Smooth muscle cell (in vitro differentiated cells): Measurements from ENCODE around the gene CBS. TPM values are rescaled to one million over a fixed set of nuclear protein-coding genes. Genes with fewer than 3 reads are reported as not detected.

Experiments
- DNase-seq: peaks from one replicate; lab custom pipeline; 2025; ENCODE audit not compliant: unreplicated experiment; lab: John Stamatoyannopoulos, UW
- H2AFZ ChIP-seq: fragments of 200-600 bp; sonication (generic); 2 replicates; pipeline ENCODE4 v1.6.0; 2016; ENCODE audit warnings: antibody characterized with exemption, low read depth, mild to moderate bottlenecking
- H3F3A ChIP-seq: fragments of 200-600 bp; sonication (generic); 2 replicates; pipeline ENCODE4 v1.6.0; 2017; ENCODE audit warnings: antibody characterized with exemption, low read depth
- H3K27ac ChIP-seq: fragments of 200-600 bp; sonication (generic); 2 replicates; pipeline ENCODE4 v1.5.1; 2016; ENCODE audit warnings: low read depth, mild to moderate bottlenecking
- H3K27me3 ChIP-seq: fragments of 200-600 bp; sonication (generic); 2 replicates; pipeline ENCODE4 v1.6.1; 2016; ENCODE audit warnings: low read depth, mild to moderate bottlenecking
- H3K36me3 ChIP-seq: fragments of 200-600 bp; sonication (generic); 2 replicates; pipeline ENCODE4 v1.5.1; 2016; ENCODE audit warnings: low read depth
- H3K4me1 ChIP-seq: fragments of 200-600 bp; sonication (generic); 2 replicates; pipeline ENCODE4 v1.5.1; 2016; ENCODE audit warnings: low read depth
- H3K4me2 ChIP-seq: fragments of 200-600 bp; sonication (generic); 2 replicates; pipeline ENCODE4 v1.6.0; 2016; ENCODE audit warnings: mild to moderate bottlenecking
- H3K4me3 ChIP-seq: fragments of 200-600 bp; sonication (generic); 2 replicates; pipeline ENCODE4 v1.5.1; 2016; ENCODE audit warnings: mild to moderate bottlenecking
- H3K79me2 ChIP-seq: fragments of 200-600 bp; sonication (generic); 2 replicates; pipeline ENCODE4 v1.6.0; 2016; ENCODE audit warnings: low read depth, mild to moderate bottlenecking
- H3K9ac ChIP-seq: fragments of 200-600 bp; sonication (generic); 2 replicates; pipeline ENCODE4 v1.6.0; 2016; ENCODE audit warnings: low read depth
- H3K9me3 ChIP-seq: fragments of 200-600 bp; sonication (generic); replicated peaks from 2 replicates; pipeline ENCODE4 v1.5.1; 2016; ENCODE audit warnings: low read depth
- H4K20me1 ChIP-seq: fragments of 200-600 bp; sonication (generic); 2 replicates; pipeline ENCODE4 v1.6.0; 2016; ENCODE audit warnings: low read depth
- WGBS: methylation state at CpG from one replicate; pipeline ENCODE4 v1.1.7; 2016; ENCODE audit warnings: low lambda C conversion rate; 5-methylcytosine and 5-hydroxymethylcytosine counted together
- polyA plus RNA-seq: library from polyadenylated mRNA; unstranded; fragments of >200 nt; fragmentation: Nextera tagmentation; extraction: Ambion mirVana; gene quantifications from 2 replicates; pipeline ENCODE4 v1.2.1, GENCODE V29; 2016
- total RNA-seq: library from RNA; depleted of rRNA; stranded (reverse); fragments of >200 nt; gene quantifications from 2 replicates; pipeline ENCODE4 v1.2.3, GENCODE V29; 2014
- TF ChIP-seq, protein P1 (sequence below): fragments of 200-600 bp; sonication (generic); IDR thresholded peaks from 2 replicates; pipeline ENCODE4 v1.5.1; 2017; ENCODE audit warnings: borderline replicate concordance, mild to moderate bottlenecking, antibody characterized with exemption; ENCODE audit not compliant: insufficient read depth, poor library complexity, severe bottlenecking

CBS gene
- total and polyA plus RNA-seq, 2 experiments from 2014 or later = 18.5 to 44.5 TPM

DNA sequence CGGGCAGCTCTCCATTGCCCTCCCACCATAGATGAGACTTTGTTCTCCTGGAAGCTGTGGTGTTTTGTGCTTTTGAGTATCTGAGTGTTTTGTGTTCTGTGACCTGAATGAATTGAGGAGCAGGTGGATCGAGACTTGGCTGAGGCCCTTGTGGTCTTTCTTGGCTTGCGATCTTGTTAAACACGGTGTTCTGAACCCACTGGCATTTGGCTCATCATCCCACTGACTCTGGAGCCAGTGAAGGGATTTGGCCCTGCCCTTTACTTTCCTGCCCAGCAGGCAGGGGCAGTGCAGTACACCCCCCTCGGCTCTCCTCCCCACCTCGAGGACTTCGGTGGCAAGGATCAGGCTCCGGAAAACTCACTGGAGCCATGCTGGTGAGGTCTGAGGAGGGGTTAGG is 70.7 kb downstream of the CBS start:
- H3F3A ChIP-seq = peaks cover 10% of the 10 kb centered on the region
- no peak overlapping the region for H3K9ac ChIP-seq
- H3K27me3 ChIP-seq = no peaks in the 10 kb centered on the region
- H3K36me3 ChIP-seq = no peaks in the 10 kb centered on the region
- no peaks in the 10 kb centered on the region for H4K20me1 ChIP-seq
- TF ChIP-seq, protein P1, sequence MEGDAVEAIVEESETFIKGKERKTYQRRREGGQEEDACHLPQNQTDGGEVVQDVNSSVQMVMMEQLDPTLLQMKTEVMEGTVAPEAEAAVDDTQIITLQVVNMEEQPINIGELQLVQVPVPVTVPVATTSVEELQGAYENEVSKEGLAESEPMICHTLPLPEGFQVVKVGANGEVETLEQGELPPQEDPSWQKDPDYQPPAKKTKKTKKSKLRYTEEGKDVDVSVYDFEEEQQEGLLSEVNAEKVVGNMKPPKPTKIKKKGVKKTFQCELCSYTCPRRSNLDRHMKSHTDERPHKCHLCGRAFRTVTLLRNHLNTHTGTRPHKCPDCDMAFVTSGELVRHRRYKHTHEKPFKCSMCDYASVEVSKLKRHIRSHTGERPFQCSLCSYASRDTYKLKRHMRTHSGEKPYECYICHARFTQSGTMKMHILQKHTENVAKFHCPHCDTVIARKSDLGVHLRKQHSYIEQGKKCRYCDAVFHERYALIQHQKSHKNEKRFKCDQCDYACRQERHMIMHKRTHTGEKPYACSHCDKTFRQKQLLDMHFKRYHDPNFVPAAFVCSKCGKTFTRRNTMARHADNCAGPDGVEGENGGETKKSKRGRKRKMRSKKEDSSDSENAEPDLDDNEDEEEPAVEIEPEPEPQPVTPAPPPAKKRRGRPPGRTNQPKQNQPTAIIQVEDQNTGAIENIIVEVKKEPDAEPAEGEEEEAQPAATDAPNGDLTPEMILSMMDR = no peak
- no peak overlapping the region for H3K27ac ChIP-seq
- no peak overlapping the region for H3K4me3 ChIP-seq
- WGBS = 83% methylated on average over 8 of the region's 8 CpGs
- H3K79me2 ChIP-seq = peaks cover 16% of the 10 kb centered on the region
- H3K4me2 ChIP-seq = no peak overlapping the region
- DNase-seq = no peak
- no peak overlapping the region for H2AFZ ChIP-seq
- H3K4me1 ChIP-seq = no peaks in the 10 kb centered on the region
- H3K9me3 ChIP-seq = no peaks in the 10 kb centered on the region

Other genes with a start within 250 kb of the CBS start
- gene WDR4, start 196.3 kb downstream of the CBS start, total RNA-seq = 2.6 and 5.1 TPM in 2 replicates
- gene WDR4, start 196.3 kb downstream of the CBS start, polyA plus RNA-seq = 5.1 and 6.2 TPM in 2 replicates
- gene NDUFV3, start 182.5 kb downstream of the CBS start, total RNA-seq = 23.3 and 29.7 TPM in 2 replicates
- 28.4 and 31.7 TPM in 2 replicates for gene NDUFV3, start 182.5 kb downstream of the CBS start, polyA plus RNA-seq
- gene ERVH48-1, start 150.2 kb downstream of the CBS start, total RNA-seq = 7.5 and 7.6 TPM in 2 replicates
- gene ERVH48-1, start 150.2 kb downstream of the CBS start, polyA plus RNA-seq = 6.8 and 9.8 TPM in 2 replicates
- 12.4 and 28.5 TPM in 2 replicates for gene PKNOX1, start 101.3 kb downstream of the CBS start, total RNA-seq
- 20.4 and 20.8 TPM in 2 replicates for gene PKNOX1, start 101.3 kb downstream of the CBS start, polyA plus RNA-seq
- gene U2AF1, start 31.7 kb upstream of the CBS start, total RNA-seq = 50.4 and 55.3 TPM in 2 replicates
- 54.5 and 67.3 TPM in 2 replicates for gene U2AF1, start 31.7 kb upstream of the CBS start, polyA plus RNA-seq
- not detected in 2 replicates for gene CRYAA, start 93.2 kb upstream of the CBS start, total RNA-seq
- not detected in 2 replicates for gene CRYAA, start 93.2 kb upstream of the CBS start, polyA plus RNA-seq